Activated B cell treated with CpG ODN at 0.5 μM for 24 hours (primary cell): Measurements from ENCODE around the gene RPUSD3. TPM values are rescaled to one million over a fixed set of nuclear protein-coding genes. Genes with fewer than 3 reads are reported as not detected.
A peak's percentile ranks its signal among the peaks of the same experiment; 100 is the strongest.

Experiments used
- ATAC-seq: fragments of 200-7000 bp; cut with Tn5 transposase; one replicate; pipeline ENCODE4 v1.10.0; 2021; ENCODE audit warnings: low read depth, mild to moderate bottlenecking, moderate library complexity
- CTCF ChIA-PET: fragments of 350-600 bp; sonication (Branson Sonifier 250); formaldehyde crosslinking; loops from one replicate; lab custom pipeline; 2021; ENCODE audit warnings: antibody characterized with exemption; lab: Charles Lee
- POLR2A ChIA-PET: fragments of 350-600 bp; sonication (Branson Sonifier 250); formaldehyde crosslinking; loops from one replicate; lab custom pipeline; 2021; ENCODE audit warnings: antibody characterized with exemption; lab: Charles Lee
- DNase-seq: peaks from one replicate; pipeline ENCODE4 v3.0.0; 2022
- H3K27ac Mint-ChIP-seq: one replicate; pipeline ENCODE4 v1.8.0; 2020; ENCODE audit warnings: mixed read lengths
- H3K27me3 Mint-ChIP-seq: one replicate; pipeline ENCODE4 v1.8.0; 2021; ENCODE audit warnings: mixed read lengths
- H3K36me3 Mint-ChIP-seq: one replicate; pipeline ENCODE4 v1.8.0; 2021; ENCODE audit warnings: low read depth, mixed read lengths
- H3K4me1 Mint-ChIP-seq: one replicate; pipeline ENCODE4 v1.8.0; 2021; ENCODE audit warnings: mixed read lengths
- H3K4me3 Mint-ChIP-seq: one replicate; pipeline ENCODE4 v1.8.0; 2020; ENCODE audit warnings: mild to moderate bottlenecking, mixed read lengths
- H3K9me3 Mint-ChIP-seq: one replicate; pipeline ENCODE4 v1.8.0; 2020; ENCODE audit warnings: mixed read lengths
- intact Hi-C: fragments of 100-400 bp; cut with micrococcal nuclease; formaldehyde crosslinking; loops from one replicate; pipeline ENCODE4 v1.15.1; 2024
- total RNA-seq: library from RNA; stranded (reverse); gene quantifications from 2 replicates; pipeline ENCODE4 v1.2.3, GENCODE V29; 2022
- TF ChIP-seq, protein P1 (sequence below): fragments of 200-600 bp; IDR thresholded peaks from one replicate; pipeline ENCODE4 v1.8.0; 2022; ENCODE audit warnings: antibody characterized with exemption, mild to moderate bottlenecking

The RPUSD3 gene
- total RNA-seq, 1 donor from 2014 or later, result 55.7 TPM

DNA sequence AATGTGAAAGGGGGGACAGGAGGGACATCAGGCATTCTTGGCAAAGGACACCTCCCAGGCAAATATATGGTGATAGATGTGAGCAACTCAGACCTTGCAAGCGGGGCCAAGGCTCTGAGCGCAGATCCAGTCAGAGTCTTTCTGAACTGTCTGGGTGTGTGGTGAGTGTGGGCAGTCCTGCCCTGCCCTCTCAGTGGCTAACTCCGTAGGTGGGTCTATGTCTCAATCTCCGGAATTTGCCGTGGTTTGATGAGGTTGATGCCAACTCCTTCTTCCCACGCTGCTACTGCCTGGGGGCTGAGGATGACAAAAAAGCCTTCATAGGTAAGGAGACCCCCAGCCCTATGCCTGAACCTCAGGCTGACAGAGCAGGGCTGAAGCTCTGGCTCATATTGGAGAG, 26.4 kb downstream of the RPUSD3 start:
- ATAC-seq, result no peak
- TF ChIP-seq, protein P1, sequence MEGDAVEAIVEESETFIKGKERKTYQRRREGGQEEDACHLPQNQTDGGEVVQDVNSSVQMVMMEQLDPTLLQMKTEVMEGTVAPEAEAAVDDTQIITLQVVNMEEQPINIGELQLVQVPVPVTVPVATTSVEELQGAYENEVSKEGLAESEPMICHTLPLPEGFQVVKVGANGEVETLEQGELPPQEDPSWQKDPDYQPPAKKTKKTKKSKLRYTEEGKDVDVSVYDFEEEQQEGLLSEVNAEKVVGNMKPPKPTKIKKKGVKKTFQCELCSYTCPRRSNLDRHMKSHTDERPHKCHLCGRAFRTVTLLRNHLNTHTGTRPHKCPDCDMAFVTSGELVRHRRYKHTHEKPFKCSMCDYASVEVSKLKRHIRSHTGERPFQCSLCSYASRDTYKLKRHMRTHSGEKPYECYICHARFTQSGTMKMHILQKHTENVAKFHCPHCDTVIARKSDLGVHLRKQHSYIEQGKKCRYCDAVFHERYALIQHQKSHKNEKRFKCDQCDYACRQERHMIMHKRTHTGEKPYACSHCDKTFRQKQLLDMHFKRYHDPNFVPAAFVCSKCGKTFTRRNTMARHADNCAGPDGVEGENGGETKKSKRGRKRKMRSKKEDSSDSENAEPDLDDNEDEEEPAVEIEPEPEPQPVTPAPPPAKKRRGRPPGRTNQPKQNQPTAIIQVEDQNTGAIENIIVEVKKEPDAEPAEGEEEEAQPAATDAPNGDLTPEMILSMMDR, result no peak
- H3K27ac Mint-ChIP-seq, result no peak overlapping the region
- peaks cover 5% of the 10 kb centered on the region for H3K36me3 Mint-ChIP-seq
- POLR2A ChIA-PET, result no interaction called here
- no peaks in the 10 kb centered on the region for H3K27me3 Mint-ChIP-seq
- H3K9me3 Mint-ChIP-seq, result no peaks in the 10 kb centered on the region
- CTCF ChIA-PET, result no interaction called here
- H3K4me1 Mint-ChIP-seq, result no peaks in the 10 kb centered on the region
- H3K4me3 Mint-ChIP-seq, result no peak overlapping the region
- intact Hi-C loops, result no loop called here
- DNase-seq, result no peak

- TF ChIP-seq, protein P1, result no peak
- intact Hi-C loops, result no loop called here
- ATAC-seq, result no peak
Observed at GRCh38 chr3:9815986-9816385, 27.8 kb downstream of the RPUSD3 start.

DNA sequence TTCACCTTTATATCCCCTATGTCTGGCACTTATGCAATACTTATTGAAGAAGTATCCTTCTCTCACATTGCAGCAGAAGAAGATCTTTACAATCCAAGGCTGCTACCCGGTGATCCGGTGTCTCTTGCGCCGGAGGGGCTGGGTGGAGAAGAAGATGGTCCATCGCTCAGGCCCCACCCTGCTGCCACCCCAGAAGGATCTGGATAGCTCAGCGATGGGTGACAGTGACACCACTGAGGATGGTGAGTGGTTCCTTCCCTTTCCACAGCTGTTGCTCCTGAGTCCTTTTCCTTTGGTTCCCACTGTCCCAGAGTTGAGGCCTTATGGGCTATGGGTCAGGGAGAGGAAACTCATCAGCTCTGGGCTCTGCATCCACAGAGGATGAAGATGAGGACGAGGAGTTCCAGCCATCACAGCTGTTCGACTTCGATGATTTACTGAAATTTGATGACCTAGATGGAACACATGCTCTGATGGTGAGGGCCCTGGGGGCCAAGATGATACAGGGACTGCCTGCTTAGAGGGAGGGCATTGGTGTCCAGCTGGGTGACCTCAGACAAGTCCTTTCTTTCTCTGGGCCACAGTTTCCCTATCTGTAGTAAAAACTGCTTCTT, 30.8 kb downstream of the RPUSD3 start:
- peaks cover 7% of the 10 kb centered on the region for H3K36me3 Mint-ChIP-seq
- no peak for ATAC-seq
- H3K4me1 Mint-ChIP-seq, result peaks cover 27% of the 10 kb centered on the region
- no peak overlapping the region for H3K4me3 Mint-ChIP-seq
- H3K9me3 Mint-ChIP-seq, result no peaks in the 10 kb centered on the region
- no peak overlapping the region for H3K27ac Mint-ChIP-seq
- TF ChIP-seq, protein P1, result no peak
- no peak for DNase-seq
- intact Hi-C loops, result no loop called here
- ChIA-PET POLR2A (interaction anchor here (0.8 to 1.3 kb wide), 2 partner anchors 18 to 31 kb away, joined by 3 to 4 read pairs; partner anchors contain the start of gene RPUSD3), CTCF (interaction anchor here (1.0 kb wide), 1 partner anchor 309 kb away, joined by 4 read pairs; no protein-coding TSS in a partner anchor)
- no peaks in the 10 kb centered on the region for H3K27me3 Mint-ChIP-seq

More at GRCh38 chr3:9815986-9816385, 27.8 kb downstream of the RPUSD3 start:
- Mint-ChIP-seq H3K4me3 (no peak overlapping the region), H3K36me3 (peaks cover 5% of the 10 kb centered on the region), H3K27me3 (no peaks in the 10 kb centered on the region), H3K4me1 (peaks cover 3% of the 10 kb centered on the region), H3K9me3 (no peaks in the 10 kb centered on the region), H3K27ac (no peak overlapping the region)
- CTCF ChIA-PET, result no interaction called here
- POLR2A ChIA-PET, result no interaction called here
- no peak for DNase-seq

DNA sequence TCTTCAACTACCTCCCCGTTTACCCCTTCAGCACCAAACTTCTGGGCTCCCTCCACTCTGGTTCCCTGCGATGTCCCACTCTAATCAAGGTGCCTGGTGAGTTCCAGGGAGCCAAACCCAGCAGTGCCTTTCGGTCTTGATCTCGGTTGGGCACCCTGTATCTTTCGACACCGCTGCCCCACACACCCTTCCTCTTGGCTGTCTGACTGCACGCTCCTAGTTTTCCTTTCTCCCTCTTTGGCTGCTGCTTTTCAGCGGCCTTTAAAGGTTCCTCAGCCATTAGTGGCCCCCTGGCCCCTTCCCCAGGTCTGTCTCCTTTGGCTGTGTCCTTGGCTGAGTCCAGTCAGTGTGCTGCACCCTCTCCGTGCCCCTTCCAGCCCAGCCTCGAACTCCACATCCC, 33.0 kb downstream of the RPUSD3 start:
- ChIA-PET CTCF (no interaction called here), POLR2A (no interaction called here)
- intact Hi-C loops, result no loop called here

DNA sequence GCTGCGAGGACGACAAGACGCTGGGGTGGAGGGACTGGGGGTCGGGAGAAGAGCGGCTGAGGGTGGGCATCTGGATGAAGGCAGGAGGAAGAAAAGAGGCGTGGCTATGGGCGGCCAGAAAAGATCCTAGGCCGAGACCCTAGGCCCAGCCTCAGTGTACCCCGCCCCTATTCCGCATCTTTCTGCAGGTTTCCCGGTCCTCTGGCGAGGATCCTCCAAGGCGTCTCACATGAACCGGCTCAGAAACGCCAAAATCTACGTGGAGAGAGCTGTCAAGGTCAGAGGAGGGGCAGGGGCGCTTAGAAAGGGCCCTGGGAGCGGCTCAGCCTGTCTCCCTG, 33.4 kb downstream of the RPUSD3 start:
- Mint-ChIP-seq H3K27me3 (no peaks in the 10 kb centered on the region), H3K27ac (peak overlapping the region; percentile 73), H3K9me3 (no peaks in the 10 kb centered on the region), H3K4me1 (peaks cover 33% of the 10 kb centered on the region), H3K4me3 (peak overlapping the region; percentile 78), H3K36me3 (peaks cover 25% of the 10 kb centered on the region)
- intact Hi-C loops, result no loop called here
- TF ChIP-seq, protein P1, result no peak
- ATAC-seq, result peak; percentile 5
- CTCF ChIA-PET, result interaction anchor here (1.2 kb wide), 1 partner anchor 15 kb away, joined by 4 read pairs; no protein-coding TSS in a partner anchor
- POLR2A ChIA-PET, result interaction anchor here (1.0 to 6.4 kb wide), 4 partner anchors 9 to 80 kb away, joined by 3 to 146 read pairs (median 14); partner anchors contain the start of genes ARPC4, BRPF1, JAGN1 and TADA3
- no peak for DNase-seq

More for the DNA sequence above, 33.0 kb downstream of the RPUSD3 start:
- no peaks in the 10 kb centered on the region for H3K9me3 Mint-ChIP-seq
- ATAC-seq (no peak), DNase-seq (no peak)
- H3K36me3 Mint-ChIP-seq, result peaks cover 20% of the 10 kb centered on the region
- peak overlapping the region; percentile 78 for H3K4me3 Mint-ChIP-seq
- H3K27me3 Mint-ChIP-seq, result no peaks in the 10 kb centered on the region
- TF ChIP-seq, protein P1, result no peak
- H3K27ac Mint-ChIP-seq, result peak overlapping the region; percentile 73
- H3K4me1 Mint-ChIP-seq, result peaks cover 33% of the 10 kb centered on the region
